Small intestine (tissue), 7 donors: ENCODE data around the gene WDR7. TPM values are rescaled to one million over a fixed set of nuclear protein-coding genes. Genes with fewer than 3 reads are reported as not detected.

Experiments
- DNase-seq, 2 donors: peaks; one replicate each; pipeline versions ENCODE4 v3.0.0 to v3.0.0-alpha.2; 2013
- FAIRE-seq: peaks from 2 replicates; lab custom pipeline; 2012; peaks lifted over from hg19 to GRCh38; lab: Jason Lieb, UNC
- H3K27ac ChIP-seq, 3 donors: one replicate each; pipeline ENCODE4 v1.5.1; 2013; ENCODE audit warnings: low read length in 2 of 3, mild to moderate bottlenecking in 2 of 3, control low read depth in 1 of 3, inconsistent platforms in 1 of 3, low read depth in 1 of 3, moderate library complexity in 1 of 3
- H3K27me3 ChIP-seq, 3 donors: one replicate each; pipeline ENCODE4 v1.6.1; 2013; ENCODE audit warnings: low read length in 3 of 3, inconsistent platforms in 1 of 3; ENCODE audit not compliant: control insufficient read depth in 3 of 3, insufficient read depth in 3 of 3
- H3K36me3 ChIP-seq, 3 donors: one replicate each; pipeline ENCODE4 v1.6.1; 2013; ENCODE audit warnings: low read length in 3 of 3, inconsistent platforms in 1 of 3, low read depth in 1 of 3, mild to moderate bottlenecking in 1 of 3, moderate library complexity in 1 of 3; ENCODE audit not compliant: control insufficient read depth in 3 of 3, insufficient read depth in 2 of 3
- H3K4me1 ChIP-seq, 3 donors: one replicate each; pipeline ENCODE4 v1.6.1; 2013; ENCODE audit warnings: low read length in 2 of 3, inconsistent platforms in 1 of 3, low read depth in 1 of 3, mild to moderate bottlenecking in 1 of 3, moderate library complexity in 1 of 3; ENCODE audit not compliant: control insufficient read depth in 3 of 3, insufficient read depth in 2 of 3
- H3K4me3 ChIP-seq, 3 donors: one replicate each; pipeline ENCODE4 v1.5.1; 2013; ENCODE audit warnings: low read length in 3 of 3, control low read depth in 1 of 3, inconsistent platforms in 1 of 3, low read depth in 1 of 3, mild to moderate bottlenecking in 1 of 3, moderate library complexity in 1 of 3
- H3K9me3 ChIP-seq, 2 donors: one replicate each; pipeline ENCODE4 v1.6.1; 2013; ENCODE audit warnings: low read depth in 1 of 2, low read length in 1 of 2; ENCODE audit not compliant: control insufficient read depth in 2 of 2, insufficient read depth in 1 of 2
- WGBS, 3 donors: extraction: QIAGEN DNeasy Blood & Tissue Kit; methylation state at CpG; one replicate each; pipeline ENCODE4 v1.1.7; 2013; 5-methylcytosine and 5-hydroxymethylcytosine counted together
- polyA plus RNA-seq, 4 donors: library from polyadenylated mRNA; stranded (reverse) in 3 of 4; unstranded in 1 of 4; fragments of 200-250 nt in 3 of 4; fragments of 120-200 nt in 1 of 4; gene quantifications; one replicate each; pipeline versions ENCODE4 v1.2.1 to v1.2.3, GENCODE V29; 2013
- donor health status: healthy with polysubstance abuse.
- donor health status: control.
- donor health status: control.
- donor health status: Bipolar disorder and iron deficiency.
- donor health status: healthy.

Gene WDR7
- polyA plus RNA-seq, 4 donors: 3.1 to 7.8 (median 4.9) TPM

- no peaks in the 10 kb centered on the region for H3K9me3 ChIP-seq
- peaks cover 0 to 7% (median 2%) of the 10 kb centered on the region in 3 donors for H3K36me3 ChIP-seq
- no peaks in the 10 kb centered on the region for H3K4me1 ChIP-seq
- FAIRE-seq: no peak
- no peak for DNase-seq
- H3K27me3 ChIP-seq: no peaks in the 10 kb centered on the region
- H3K27ac ChIP-seq: no peak overlapping the region
- 98 to 99% (median 99%) methylated on average over 3 of the region's 3 CpGs for WGBS, 3 donors
- no peak overlapping the region for H3K4me3 ChIP-seq
These were observed 33.1 kb downstream of the WDR7 start for GRCh38 chr18:56684277-56684676.

GRCh38 chr18:56691530-56691929, 40.4 kb downstream of the WDR7 start:
- no peak for DNase-seq
- Histone ChIP-seq H3K27ac (no peak overlapping the region), H3K36me3 (peaks cover 0 to 10% (median 2%) of the 10 kb centered on the region in 3 donors), H3K4me3 (no peak overlapping the region), H3K9me3 (no peaks in the 10 kb centered on the region), H3K4me1 (no peaks in the 10 kb centered on the region), H3K27me3 (no peaks in the 10 kb centered on the region)
- peak; percentile 51 for FAIRE-seq
- WGBS, 3 donors: 93 to 99% (median 98%) methylated on average over 2 of the region's 2 CpGs

- Histone ChIP-seq H3K4me3 (no peak overlapping the region), H3K36me3 (peaks cover 0 to 4% (median 2%) of the 10 kb centered on the region in 3 donors), H3K4me1 (no peaks in the 10 kb centered on the region), H3K27ac (no peak overlapping the region), H3K27me3 (no peaks in the 10 kb centered on the region), H3K9me3 (no peaks in the 10 kb centered on the region)
- WGBS, 3 donors: 77 to 78% (median 78%) methylated on average over 2 of the region's 2 CpGs
- no peak for FAIRE-seq
- no peak for DNase-seq
These were observed 45.8 kb downstream of the WDR7 start for GRCh38 chr18:56696966-56697365.

GRCh38 chr18:56702946-56703345, 51.8 kb downstream of the WDR7 start:
- peak; percentile 55 to 58 for DNase-seq
- Histone ChIP-seq H3K4me1 (no peaks in the 10 kb centered on the region), H3K27me3 (no peaks in the 10 kb centered on the region), H3K9me3 (no peaks in the 10 kb centered on the region), H3K4me3 (no peak overlapping the region), H3K27ac (no peak overlapping the region), H3K36me3 (no peaks in the 10 kb centered on the region)
- FAIRE-seq: no peak
- 32 to 48% (median 39%) methylated on average over 5 of the region's 5 CpGs for WGBS, 3 donors

- Histone ChIP-seq H3K27ac (no peak overlapping the region), H3K4me3 (no peak overlapping the region), H3K36me3 (no peaks in the 10 kb centered on the region), H3K9me3 (no peaks in the 10 kb centered on the region), H3K27me3 (no peaks in the 10 kb centered on the region), H3K4me1 (no peaks in the 10 kb centered on the region)
- peak; percentile 55 to 57 for DNase-seq
- FAIRE-seq: no peak
- WGBS, 3 donors: 27 to 35% (median 30%) methylated on average over 2 of the region's 2 CpGs
These were observed 58.3 kb downstream of the WDR7 start for GRCh38 chr18:56709463-56709862.

- no peak for DNase-seq
- no peaks in the 10 kb centered on the region for H3K27me3 ChIP-seq
- no peak overlapping the region for H3K4me3 ChIP-seq
- H3K9me3 ChIP-seq: no peaks in the 10 kb centered on the region
- FAIRE-seq: no peak
- H3K4me1 ChIP-seq: no peaks in the 10 kb centered on the region
- 89 to 95% (median 94%) methylated on average over 2 of the region's 2 CpGs for WGBS, 3 donors
- H3K36me3 ChIP-seq: no peaks in the 10 kb centered on the region
- no peak overlapping the region for H3K27ac ChIP-seq
These were observed 60.7 kb downstream of the WDR7 start for GRCh38 chr18:56711708-56712445.

GRCh38 chr18:56712761-56713160, 61.6 kb downstream of the WDR7 start:
- 94 to 95% (median 94%) methylated on average over 3 of the region's 3 CpGs for WGBS, 3 donors
- FAIRE-seq: no peak

GRCh38 chr18:56715121-56715520, 64.0 kb downstream of the WDR7 start:
- H3K27ac ChIP-seq: no peak overlapping the region
- H3K4me1 ChIP-seq: no peaks in the 10 kb centered on the region
- no peak overlapping the region for H3K4me3 ChIP-seq
- H3K9me3 ChIP-seq: no peaks in the 10 kb centered on the region
- DNase-seq: no peak
- 82 to 95% (median 95%) methylated on average over 5 of the region's 5 CpGs for WGBS, 3 donors
- no peak for FAIRE-seq
- H3K36me3 ChIP-seq: no peaks in the 10 kb centered on the region
- H3K27me3 ChIP-seq: no peaks in the 10 kb centered on the region

More at GRCh38 chr18:56712761-56713160, 61.6 kb downstream of the WDR7 start:
- H3K9me3 ChIP-seq: no peaks in the 10 kb centered on the region
- H3K27ac ChIP-seq: no peak overlapping the region
- no peak for DNase-seq
- H3K4me1 ChIP-seq: no peaks in the 10 kb centered on the region
- H3K4me3 ChIP-seq: no peak overlapping the region
- H3K36me3 ChIP-seq: no peaks in the 10 kb centered on the region
- H3K27me3 ChIP-seq: no peaks in the 10 kb centered on the region
